HG03558 (cell line): ENCODE results near the gene RFX1.
"Not testable (repeated sequence)": the region's sequence is repeated elsewhere in the genome, so short reads cannot be mapped to it uniquely, and the experiment has no call there.

Source experiments
- ATAC-seq: cut with Tn5 transposase; IDR thresholded peaks from one replicate; pipeline ENCODE4 v1.9.1; 2021; ENCODE audit warnings: moderate number of reproducible peaks; ENCODE audit not compliant: unreplicated experiment; ENCODE audit errors: extremely low read depth

RFX1 gene

GRCh38 chr19:14028901-14029300 is 22.8 kb upstream of the RFX1 start:
- ATAC-seq, result no peak

- no peak for ATAC-seq
Measured at GRCh38 chr19:14027856-14028450, 21.8 kb upstream of the RFX1 start, which contains the start of gene RLN3. RLN3 (plus strand) TSS chr19:14028148; CDS start chr19:14028205, 57 bp downstream.

DNA sequence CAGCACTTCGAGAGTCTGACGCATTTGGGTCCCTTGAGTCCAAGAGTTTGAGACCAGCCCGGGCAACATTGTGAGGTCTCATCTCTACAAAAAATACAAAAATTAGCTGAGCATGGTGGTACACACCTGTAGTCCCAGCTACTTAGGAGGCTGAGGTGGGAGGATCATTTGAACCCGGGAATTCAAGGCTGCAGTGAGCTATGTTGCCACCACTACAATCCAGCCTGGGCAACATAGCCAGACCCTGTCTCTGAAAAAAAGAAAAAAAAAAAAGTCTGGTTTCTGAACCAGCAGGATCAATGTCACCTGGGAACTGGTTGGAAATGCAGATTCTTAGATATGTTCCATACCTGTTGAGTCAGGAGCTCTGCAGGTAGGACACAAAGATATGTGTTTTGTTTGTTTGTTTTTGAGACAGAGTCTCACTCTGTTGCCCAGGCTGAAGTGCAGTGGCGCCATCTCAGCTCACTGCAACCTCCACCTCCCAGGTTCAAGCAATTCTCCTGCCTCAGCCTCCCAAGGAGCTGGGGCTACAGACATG is 20.6 kb upstream of the RFX1 start:
- not testable (repeated sequence) for ATAC-seq

- ATAC-seq, result no peak
Measured at GRCh38 chr19:14023404-14024235, 17.5 kb upstream of the RFX1 start.

- ATAC-seq, result no peak
Measured at GRCh38 chr19:14022469-14022868, 16.3 kb upstream of the RFX1 start.

- ATAC-seq, result no peak
Measured at GRCh38 chr19:14021474-14021873, 15.4 kb upstream of the RFX1 start.

- not testable (repeated sequence) for ATAC-seq
Measured at GRCh38 chr19:14019739-14020138, 13.6 kb upstream of the RFX1 start.

- ATAC-seq, result no peak
Measured at GRCh38 chr19:14019100-14019499, 13.0 kb upstream of the RFX1 start.

DNA sequence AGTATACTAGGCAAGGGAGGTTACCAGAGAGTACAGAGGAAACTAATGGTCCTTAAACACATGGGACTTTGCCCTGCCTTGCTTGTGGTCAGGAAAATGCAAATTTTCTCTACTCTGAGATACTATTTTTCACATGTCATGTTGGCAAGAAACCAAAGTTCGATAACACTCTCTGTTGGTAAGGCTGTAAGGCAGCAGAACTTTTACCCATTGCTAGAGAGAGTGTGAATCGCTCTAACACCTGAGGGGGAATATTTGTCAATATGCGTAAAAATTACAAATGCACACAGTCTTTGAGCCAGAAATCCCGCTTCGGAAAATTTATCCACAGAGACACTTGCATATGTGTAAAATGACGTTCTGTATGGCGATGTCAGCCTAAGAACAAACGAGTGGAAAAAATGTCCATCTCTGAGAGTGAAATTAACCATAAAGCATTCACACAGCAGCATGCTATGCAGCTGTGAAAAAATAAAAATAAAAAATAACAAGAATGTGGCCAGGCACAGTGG is 9.5 kb upstream of the RFX1 start:
- peak; percentile 62 for ATAC-seq

DNA sequence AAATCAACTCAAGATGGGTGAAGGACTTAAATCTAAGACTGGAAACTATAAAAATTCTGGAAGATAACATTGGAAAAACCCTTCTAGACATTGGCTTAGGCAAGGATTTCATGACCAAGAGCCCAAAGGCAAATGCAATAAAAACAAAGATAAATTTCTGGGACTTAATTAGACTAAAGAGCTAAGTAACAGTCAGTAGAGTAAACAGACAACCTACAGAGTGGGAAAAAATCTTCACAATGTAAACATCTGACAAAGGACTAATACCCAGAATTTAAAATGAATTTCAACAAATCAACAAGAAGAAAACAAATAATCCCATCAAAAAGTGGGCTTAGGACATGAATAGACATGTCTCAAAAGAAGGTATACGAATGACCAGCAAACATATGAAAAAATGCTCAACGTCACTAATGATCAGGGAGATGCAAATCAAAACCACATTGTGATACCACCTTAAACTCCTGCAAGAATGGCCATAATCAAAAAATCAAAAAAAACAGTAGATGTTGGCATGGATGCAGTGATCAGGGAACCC is 6.3 kb upstream of the RFX1 start:
- ATAC-seq, result no peak

GRCh38 chr19:14006766-14007562 is 844 bp upstream of the RFX1 start:
- peak; percentile 16 for ATAC-seq

DNA sequence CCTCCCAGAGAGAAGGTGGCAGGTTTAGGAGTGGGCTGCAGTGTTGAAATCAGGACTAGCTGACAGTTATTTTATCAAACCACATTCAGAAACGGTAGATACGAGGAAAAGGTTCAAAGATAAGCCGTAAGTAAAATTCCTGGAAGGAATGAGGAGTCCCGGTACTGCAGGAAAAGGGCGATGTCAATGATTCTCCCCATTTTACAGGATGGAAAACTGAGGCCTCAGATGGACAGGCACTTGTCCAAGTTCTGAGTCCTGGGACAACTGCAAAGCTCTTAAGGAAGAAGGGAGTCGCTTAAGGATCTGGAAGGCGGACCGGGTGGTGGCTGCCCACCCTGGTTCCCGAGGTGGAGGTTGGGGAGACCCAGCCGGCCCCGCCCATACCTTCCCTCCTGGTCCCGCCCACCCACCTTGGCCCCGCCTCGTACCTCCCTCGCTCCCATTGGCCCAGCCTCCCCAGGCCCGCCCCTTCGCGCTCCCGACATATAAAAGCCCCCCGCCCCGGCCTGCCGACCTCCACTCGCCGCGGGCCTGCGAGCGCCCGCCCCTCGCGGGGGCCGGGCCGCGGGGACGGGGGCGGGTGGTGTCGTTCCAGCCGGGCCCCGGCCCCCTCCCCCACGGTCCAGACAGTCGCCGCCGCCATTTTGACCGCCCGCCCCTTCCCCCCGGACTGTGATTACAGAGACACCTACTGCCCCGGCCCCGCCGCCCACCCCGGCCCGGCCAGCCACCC is 603 bp downstream of the RFX1 start:
- ATAC-seq, result no peak

DNA sequence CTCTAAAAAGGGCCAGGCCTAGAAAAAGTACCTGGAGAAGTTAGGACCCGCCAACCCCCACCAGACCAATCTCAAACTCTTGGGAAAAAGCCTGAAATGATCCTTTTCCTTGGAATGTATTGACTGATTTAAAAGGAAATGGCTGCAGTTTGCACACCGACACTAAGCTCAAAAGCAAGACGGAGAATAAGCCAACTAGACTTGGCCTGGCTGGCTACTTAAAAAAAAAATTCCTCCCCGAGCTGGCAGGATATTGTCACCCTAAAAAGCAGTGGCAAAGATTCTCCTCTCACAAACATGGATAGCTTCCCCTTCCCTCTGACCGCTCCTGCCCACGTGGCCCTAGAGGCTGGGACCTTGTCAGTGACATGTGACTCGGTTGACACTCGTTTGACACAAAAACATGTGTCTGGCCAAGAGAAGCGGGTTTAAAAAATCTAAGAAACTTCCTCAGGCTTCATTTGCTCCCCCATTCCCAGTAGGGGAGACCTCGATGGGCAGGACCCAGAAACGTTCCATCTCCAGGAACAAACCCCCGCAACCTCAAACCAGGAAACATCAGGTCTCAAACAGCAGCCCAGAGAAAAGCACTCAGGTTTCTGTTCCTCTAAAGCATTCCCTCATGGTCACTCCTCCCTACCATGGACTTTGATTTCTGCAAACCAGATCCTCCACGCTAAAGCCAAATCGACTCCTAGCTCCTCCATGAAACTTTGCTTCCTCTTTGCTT is 1.3 kb downstream of the RFX1 start:
- no peak for ATAC-seq

DNA sequence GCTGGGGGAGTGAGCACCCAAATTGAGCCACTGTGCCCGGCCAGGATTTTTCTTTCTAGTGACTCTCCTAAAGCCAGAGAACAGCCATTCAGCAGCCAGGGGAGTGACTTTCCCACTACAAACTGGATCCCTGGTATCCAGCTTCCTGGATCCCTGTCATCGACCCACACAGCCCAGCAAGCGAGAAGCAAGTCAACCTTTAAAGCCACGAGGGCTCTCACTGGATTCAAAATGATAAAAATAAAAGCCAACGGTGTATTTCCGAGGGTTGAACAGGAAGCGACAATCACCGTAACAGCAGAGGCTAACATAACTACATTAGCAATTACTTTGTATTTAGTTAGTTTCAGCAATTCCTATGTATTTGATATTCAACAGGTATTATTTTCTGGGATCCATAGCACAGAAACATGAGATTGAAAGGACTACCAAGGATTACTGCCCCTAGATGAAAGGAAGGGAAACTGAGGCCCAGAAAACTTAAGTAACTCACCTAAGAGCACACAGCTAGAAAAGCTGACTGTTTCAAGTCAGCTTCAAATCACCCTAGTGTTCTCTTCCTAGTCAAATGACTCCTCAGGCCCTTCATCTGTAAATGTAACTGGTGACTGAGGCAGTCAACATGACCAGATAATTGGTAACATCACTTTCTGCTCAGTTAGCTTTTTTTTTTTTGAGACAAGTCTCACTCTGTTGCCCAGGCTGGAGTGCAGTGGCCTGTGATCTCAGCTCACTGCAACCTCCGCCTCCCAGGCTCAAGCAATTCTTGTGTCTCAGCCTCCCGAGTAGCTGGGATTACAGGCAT is 2.7 kb downstream of the RFX1 start:
- no peak for ATAC-seq

GRCh38 chr19:14002571-14003250 is 3.4 kb downstream of the RFX1 start:
- no peak for ATAC-seq

DNA sequence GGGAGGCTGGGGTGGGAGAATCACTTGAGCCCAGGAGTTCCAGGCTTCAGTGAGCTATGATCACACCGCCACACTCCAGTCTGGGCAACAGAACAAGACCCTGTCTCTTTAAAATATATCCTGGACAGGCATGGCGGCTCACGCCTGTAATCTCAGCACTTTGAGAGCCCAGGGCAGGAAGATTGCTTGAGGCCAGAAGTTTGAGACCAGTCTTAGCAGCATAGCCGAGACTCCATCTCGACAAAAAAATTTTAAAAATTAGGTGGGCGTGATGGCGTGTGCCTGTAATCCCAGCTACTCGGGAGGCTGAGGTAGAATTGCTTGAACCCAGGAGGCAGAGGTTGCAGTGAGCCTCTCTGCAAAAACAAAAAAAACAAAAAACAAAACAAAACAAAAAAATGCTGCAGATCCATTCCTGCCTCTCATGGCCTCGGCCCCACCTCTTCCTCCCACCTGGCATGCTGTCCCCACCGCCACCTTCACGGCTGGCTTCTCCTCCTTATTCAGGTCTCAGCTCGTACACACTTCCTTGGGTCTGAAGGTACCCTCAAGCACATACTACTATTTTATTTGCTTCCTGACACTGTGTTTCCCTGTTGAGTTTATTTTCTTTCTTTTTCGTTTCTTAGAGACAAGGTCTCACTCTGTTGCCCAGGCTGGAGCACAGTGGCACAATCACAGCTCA is 5.3 kb downstream of the RFX1 start:
- ATAC-seq, result no peak

DNA sequence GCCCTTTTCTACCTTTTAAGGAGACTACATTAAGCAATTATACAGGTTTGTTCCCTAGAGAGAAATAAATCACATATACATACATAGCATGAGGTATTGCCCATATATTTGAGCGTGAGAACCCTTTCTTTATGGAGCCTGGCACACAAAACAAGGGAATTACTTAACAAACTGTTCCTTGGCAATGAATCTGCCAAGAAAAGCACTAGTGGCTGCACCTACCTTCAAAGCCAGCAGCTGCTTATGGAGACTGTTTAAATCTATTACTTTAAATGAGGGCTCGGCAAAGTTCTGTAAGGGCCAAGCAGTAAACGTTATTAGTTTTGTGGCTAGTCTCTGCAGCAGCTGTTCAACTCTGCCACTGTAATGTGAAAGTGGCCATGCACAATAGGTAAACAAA is 7.0 kb downstream of the RFX1 start:
- ATAC-seq, result no peak
